ENCODE results near the gene FOXA2. TPM values are rescaled to one million over a fixed set of nuclear protein-coding genes. Genes with fewer than 3 reads are reported as not detected.

Gene FOXA2
- polyA plus RNA-seq, 3 donors = not detected

DNA sequence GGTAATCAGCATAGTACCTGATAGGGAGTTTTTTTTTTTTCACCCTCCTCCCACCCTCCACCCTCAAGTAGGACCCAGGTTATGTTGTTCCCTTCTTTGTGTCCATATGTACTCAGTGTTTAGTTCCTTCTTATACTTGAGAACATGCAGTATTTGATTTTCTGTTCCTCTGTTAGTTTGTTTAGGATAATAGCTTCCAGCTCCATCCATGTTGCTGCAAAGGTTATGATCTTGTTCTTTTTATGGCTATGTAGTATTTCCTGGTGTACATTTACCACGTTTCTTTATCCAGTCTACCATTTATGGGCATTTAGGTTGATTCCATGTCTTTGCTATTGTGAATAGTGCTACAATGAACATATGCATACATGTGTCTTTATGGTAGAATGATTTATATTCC, 41.9 kb downstream of the FOXA2 start:
- Histone ChIP-seq H4K20me1 (ENCODE audit: insufficient read depth, low read length) (no peaks in the 10 kb centered on the region), H3K4me2 (replicated peaks; ENCODE audit: extremely low read depth, low read length, poor library complexity, severe bottlenecking) (no peak overlapping the region), H3K79me2 (ENCODE audit: insufficient read depth, low read length) (no peaks in the 10 kb centered on the region), H3K27ac (ENCODE audit: low read depth in 1 of 2, low read length in 2 of 2) (no peak overlapping the region), H3K36me3 (replicated peaks in 1 of 2; ENCODE audit: control insufficient read depth in 1 of 2, insufficient read depth in 2 of 2, low read length in 2 of 2) (no peaks in the 10 kb centered on the region), H3K4me3 (replicated peaks in 1 of 3; ENCODE audit: low read depth in 2 of 3, low read length in 3 of 3) (no peak overlapping the region), H3K4me1 (ENCODE audit: control insufficient read depth in 1 of 2, insufficient read depth in 2 of 2, low read length in 2 of 2) (no peaks in the 10 kb centered on the region), H3K9ac (ENCODE audit: insufficient read depth, low read length, poor library complexity, severe bottlenecking) (no peak overlapping the region), H2AFZ (ENCODE audit: insufficient read depth, low read depth, low read length, poor library complexity, severe bottlenecking) (no peak overlapping the region), H3K27me3 (ENCODE audit: control insufficient read depth in 2 of 2, insufficient read depth in 2 of 2, low read length in 2 of 2) (peaks cover 0 to 4% of the 10 kb centered on the region in 2 donors), H3K9me3 (replicated peaks in 1 of 2; ENCODE audit: control insufficient read depth in 1 of 2, insufficient read depth in 1 of 2, low read length in 2 of 2) (no peaks in the 10 kb centered on the region)
- no peak for DNase-seq
- TF ChIP-seq CTCF (IDR thresholded peaks at IDR 0.05) = no peak
- intact Hi-C loops (cut with micrococcal nuclease) = no loop called here
- H3K9me3 Mint-ChIP-seq = peaks cover 0 to 4% (median 0%) of the 10 kb centered on the region in 7 donors
- H3K4me3 Mint-ChIP-seq = no peak overlapping the region
- H3K36me3 Mint-ChIP-seq = no peaks in the 10 kb centered on the region
- H3K27ac Mint-ChIP-seq = no peak overlapping the region
- WGBS (ENCODE audit: insufficient coverage) = no CpG with 5 or more reads among the region's 1 CpG
- H3K4me1 Mint-ChIP-seq = no peaks in the 10 kb centered on the region
- H3K27me3 Mint-ChIP-seq (ENCODE audit: low read depth in 3 of 3) = peaks cover 3 to 10% (median 9%) of the 10 kb centered on the region in 3 donors

- H3K4me2 ChIP-seq (replicated peaks; ENCODE audit: extremely low read depth, low read length, poor library complexity, severe bottlenecking) = no peak overlapping the region
- no peaks in the 10 kb centered on the region for H3K36me3 Mint-ChIP-seq
- intact Hi-C loops (cut with micrococcal nuclease) = no loop called here
- WGBS (ENCODE audit: insufficient coverage) = 73% methylated on average over 8 of the region's 10 CpGs
- no peaks in the 10 kb centered on the region for H3K4me1 ChIP-seq (ENCODE audit: control insufficient read depth in 1 of 2, insufficient read depth in 2 of 2, low read length in 2 of 2)
- H3K9ac ChIP-seq (ENCODE audit: insufficient read depth, low read length, poor library complexity, severe bottlenecking) = no peak overlapping the region
- no peaks in the 10 kb centered on the region for H3K4me1 Mint-ChIP-seq
- H3K4me3 ChIP-seq (replicated peaks in 1 of 3; ENCODE audit: low read depth in 2 of 3, low read length in 3 of 3) = no peak overlapping the region
- no peak for DNase-seq
- H3K9me3 ChIP-seq (replicated peaks in 1 of 2; ENCODE audit: control insufficient read depth in 1 of 2, insufficient read depth in 1 of 2, low read length in 2 of 2) = no peaks in the 10 kb centered on the region
- H3K36me3 ChIP-seq (replicated peaks in 1 of 2; ENCODE audit: control insufficient read depth in 1 of 2, insufficient read depth in 2 of 2, low read length in 2 of 2) = no peaks in the 10 kb centered on the region
- H3K27ac Mint-ChIP-seq = no peak overlapping the region
- no peak overlapping the region for H2AFZ ChIP-seq (ENCODE audit: insufficient read depth, low read depth, low read length, poor library complexity, severe bottlenecking)
- H3K27ac ChIP-seq (ENCODE audit: low read depth in 1 of 2, low read length in 2 of 2) = no peak overlapping the region
- TF ChIP-seq CTCF (IDR thresholded peaks at IDR 0.05) = no peak
- no peak overlapping the region for H3K4me3 Mint-ChIP-seq
- peaks cover 4 to 15% (median 11%) of the 10 kb centered on the region in 3 donors for H3K27me3 Mint-ChIP-seq (ENCODE audit: low read depth in 3 of 3)
- H3K27me3 ChIP-seq (ENCODE audit: control insufficient read depth in 2 of 2, insufficient read depth in 2 of 2, low read length in 2 of 2) = peaks cover 0 to 4% of the 10 kb centered on the region in 2 donors
- H3K79me2 ChIP-seq (ENCODE audit: insufficient read depth, low read length) = no peaks in the 10 kb centered on the region
- H3K9me3 Mint-ChIP-seq = peaks cover 0 to 5% (median 3%) of the 10 kb centered on the region in 7 donors
- H4K20me1 ChIP-seq (ENCODE audit: insufficient read depth, low read length) = no peaks in the 10 kb centered on the region
Observed at GRCh38 chr20:22540832-22541231, 43.5 kb downstream of the FOXA2 start.

Data from CD14-positive monocyte (primary cell).